ENCODE measurements around the gene MAP2. TPM values are rescaled to one million over a fixed set of nuclear protein-coding genes. Genes with fewer than 3 reads are reported as not detected.

The MAP2 gene
- total RNA-seq, 1 donor from 2014 or later = 57.6 TPM

GRCh38 chr2:209563453-209563852 is 139.6 kb downstream of the MAP2 start:
- Histone ChIP-seq H3K36me3 (no peaks in the 10 kb centered on the region), H3K27me3 (no peaks in the 10 kb centered on the region), H3K4me1 (no peaks in the 10 kb centered on the region), H3K9me3 (no peaks in the 10 kb centered on the region), H3K4me3 (no peak overlapping the region), H3K27ac (no peak overlapping the region)
- no peak for DNase-seq (ENCODE audit: low spot score in 2 of 2)
- intact Hi-C loops (cut with DNase I) = no loop called here
- no peak for TF ChIP-seq CTCF (IDR thresholded peaks at IDR 0.05)

GRCh38 chr2:209564816-209565215 is 141.0 kb downstream of the MAP2 start:
- Histone ChIP-seq H3K4me3 (no peak overlapping the region), H3K4me1 (no peaks in the 10 kb centered on the region), H3K36me3 (no peaks in the 10 kb centered on the region), H3K27me3 (no peaks in the 10 kb centered on the region), H3K27ac (no peak overlapping the region), H3K9me3 (no peaks in the 10 kb centered on the region)
- intact Hi-C loops (cut with DNase I) = no loop called here
- TF ChIP-seq CTCF (IDR thresholded peaks at IDR 0.05) = no peak
- DNase-seq (ENCODE audit: low spot score in 2 of 2) = no peak

GRCh38 chr2:209565896-209566582 is 142.2 kb downstream of the MAP2 start:
- Histone ChIP-seq H3K9me3 (no peaks in the 10 kb centered on the region), H3K36me3 (no peaks in the 10 kb centered on the region), H3K27me3 (no peaks in the 10 kb centered on the region), H3K27ac (no peak overlapping the region), H3K4me1 (no peaks in the 10 kb centered on the region), H3K4me3 (no peak overlapping the region)
- no peak for DNase-seq (ENCODE audit: low spot score in 2 of 2)
- intact Hi-C loops (cut with DNase I) = no loop called here
- no peak for TF ChIP-seq CTCF (IDR thresholded peaks at IDR 0.05)

GRCh38 chr2:209570194-209570593 is 146.3 kb downstream of the MAP2 start:
- H3K36me3 ChIP-seq = no peaks in the 10 kb centered on the region
- intact Hi-C loops (cut with DNase I) = no loop called here
- DNase-seq (ENCODE audit: low spot score in 2 of 2) = no peak
- no peaks in the 10 kb centered on the region for H3K4me1 ChIP-seq
- no peaks in the 10 kb centered on the region for H3K9me3 ChIP-seq
- H3K27me3 ChIP-seq = no peaks in the 10 kb centered on the region
- no peak overlapping the region for H3K27ac ChIP-seq
- no peak for TF ChIP-seq CTCF (IDR thresholded peaks at IDR 0.05)
- no peak overlapping the region for H3K4me3 ChIP-seq

GRCh38 chr2:209574515-209574914 is 150.7 kb downstream of the MAP2 start:
- H3K4me3 ChIP-seq = no peak overlapping the region
- no peaks in the 10 kb centered on the region for H3K9me3 ChIP-seq
- intact Hi-C loops (cut with DNase I) = no loop called here
- H3K4me1 ChIP-seq = no peaks in the 10 kb centered on the region
- TF ChIP-seq CTCF (IDR thresholded peaks at IDR 0.05) = no peak
- no peaks in the 10 kb centered on the region for H3K36me3 ChIP-seq
- no peak for DNase-seq (ENCODE audit: low spot score in 2 of 2)
- H3K27me3 ChIP-seq = no peaks in the 10 kb centered on the region
- H3K27ac ChIP-seq = no peak overlapping the region

All from ascending aorta (tissue), 2 donors.